HEK293T (cell line): ENCODE results near the gene TEDC1.

Source experiments
- CTCF ChIA-PET: fragments of 350-600 bp; formaldehyde crosslinking; extraction: SDS; loops from one replicate; lab custom pipeline; 2021; ENCODE audit warnings: antibody characterized with exemption, inconsistent platforms; lab: Yijun Ruan, JAX
- POLR2A ChIA-PET: fragments of 350-600 bp; formaldehyde crosslinking; extraction: SDS; loops from one replicate; lab custom pipeline; 2020; ENCODE audit warnings: antibody characterized with exemption, inconsistent platforms; lab: Yijun Ruan, JAX
- DNase-seq: peaks from one replicate; pipeline ENCODE4 v3.0.0; 2012; ENCODE audit warnings: mixed read lengths; ENCODE audit errors: extremely low spot score
- ARNT ChIP-seq: fragments of 450-650 bp; IDR thresholded peaks from 2 replicates; pipeline ENCODE4 v1.6.1; 2017; ENCODE audit warnings: mild to moderate bottlenecking
- BHLHE40 ChIP-seq: fragments of 450-650 bp; IDR thresholded peaks from 2 replicates; pipeline ENCODE4 v1.6.1; 2016; ENCODE audit warnings: mild to moderate bottlenecking, moderate library complexity, borderline replicate concordance
- CTBP1 ChIP-seq: fragments of 450-650 bp; IDR thresholded peaks from 2 replicates; pipeline ENCODE4 v1.6.1; 2016; ENCODE audit warnings: borderline replicate concordance
- ELF4 ChIP-seq: fragments of 450-650 bp; IDR thresholded peaks from 2 replicates; pipeline ENCODE4 v1.6.1; 2017; ENCODE audit warnings: antibody characterized with exemption
- FOXA1 ChIP-seq: fragments of 450-650 bp; IDR thresholded peaks from 2 replicates; pipeline ENCODE4 v1.6.1; 2016; ENCODE audit warnings: mild to moderate bottlenecking
- FOXK2 ChIP-seq: fragments of 450-650 bp; IDR thresholded peaks from 2 replicates; pipeline ENCODE4 v1.6.1; 2016; ENCODE audit warnings: mild to moderate bottlenecking
- FOXM1 ChIP-seq: fragments of 450-650 bp; IDR thresholded peaks from 2 replicates; pipeline ENCODE4 v1.6.1; 2017; ENCODE audit warnings: mild to moderate bottlenecking, borderline replicate concordance
- HDGF ChIP-seq: fragments of 450-650 bp; IDR thresholded peaks from 2 replicates; pipeline ENCODE4 v1.6.1; 2017; ENCODE audit warnings: antibody characterized with exemption, borderline replicate concordance
- L3MBTL2 ChIP-seq: fragments of 450-650 bp; conservative IDR thresholded peaks from 2 replicates; pipeline ENCODE4 v1.6.1; 2016; ENCODE audit warnings: mild to moderate bottlenecking
- LEF1 ChIP-seq: fragments of 450-650 bp; IDR thresholded peaks from 2 replicates; pipeline ENCODE4 v1.6.1; 2017; ENCODE audit warnings: mild to moderate bottlenecking, borderline replicate concordance
- NFRKB ChIP-seq: fragments of 450-650 bp; IDR thresholded peaks from 2 replicates; pipeline ENCODE4 v1.6.1; 2016; ENCODE audit warnings: mild to moderate bottlenecking, moderate library complexity
- SP1 ChIP-seq: fragments of 450-650 bp; IDR thresholded peaks from 2 replicates; pipeline ENCODE4 v1.6.1; 2017
- SUZ12 ChIP-seq: fragments of 450-650 bp; IDR thresholded peaks from 2 replicates; pipeline ENCODE4 v1.6.1; 2016; ENCODE audit warnings: mild to moderate bottlenecking
- TARDBP ChIP-seq: fragments of 450-650 bp; IDR thresholded peaks from 2 replicates; pipeline ENCODE4 v1.6.1; 2016
- ZNF384 ChIP-seq: fragments of 450-650 bp; IDR thresholded peaks from 2 replicates; pipeline ENCODE4 v1.6.1; 2016
- TF ChIP-seq, protein P1 (sequence below): fragments of 450-650 bp; IDR thresholded peaks from 2 replicates; pipeline ENCODE4 v1.6.1; 2016

Gene TEDC1

DNA sequence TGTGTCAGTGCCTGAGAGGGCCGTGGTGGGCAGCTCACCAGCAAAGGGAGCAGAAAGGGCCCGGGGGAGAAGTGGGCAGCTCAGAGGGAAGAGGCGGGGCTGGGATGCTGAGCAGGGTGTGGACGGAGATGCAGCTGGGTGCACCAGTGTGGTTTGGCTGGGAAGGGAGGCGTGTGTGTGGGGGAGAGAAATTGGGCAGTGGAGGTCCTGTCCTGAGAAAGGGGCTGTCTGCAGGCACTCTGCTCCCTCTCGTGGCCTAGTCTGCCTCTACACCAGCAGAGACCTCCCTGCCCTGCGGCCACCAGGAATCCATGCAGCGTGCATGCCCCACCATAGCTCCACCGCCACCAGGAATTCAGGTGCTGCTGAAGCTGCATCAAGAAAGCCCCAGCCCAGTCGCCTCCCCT lies 41.7 kb downstream of the TEDC1 start:
- DNase-seq = peak; percentile 72
- TF ChIP-seq ARNT (no peak), ELF4 (no peak), HDGF (no peak), L3MBTL2 (no peak), BHLHE40 (no peak), NFRKB (no peak), ZNF384 (no peak), TARDBP (no peak), FOXM1 (no peak), LEF1 (no peak), SUZ12 (no peak), CTBP1 (no peak), SP1 (no peak), FOXK2 (no peak), FOXA1 (no peak)
- TF ChIP-seq, protein P1, sequence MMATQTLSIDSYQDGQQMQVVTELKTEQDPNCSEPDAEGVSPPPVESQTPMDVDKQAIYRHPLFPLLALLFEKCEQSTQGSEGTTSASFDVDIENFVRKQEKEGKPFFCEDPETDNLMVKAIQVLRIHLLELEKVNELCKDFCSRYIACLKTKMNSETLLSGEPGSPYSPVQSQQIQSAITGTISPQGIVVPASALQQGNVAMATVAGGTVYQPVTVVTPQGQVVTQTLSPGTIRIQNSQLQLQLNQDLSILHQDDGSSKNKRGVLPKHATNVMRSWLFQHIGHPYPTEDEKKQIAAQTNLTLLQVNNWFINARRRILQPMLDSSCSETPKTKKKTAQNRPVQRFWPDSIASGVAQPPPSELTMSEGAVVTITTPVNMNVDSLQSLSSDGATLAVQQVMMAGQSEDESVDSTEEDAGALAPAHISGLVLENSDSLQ = no peak
- CTCF ChIA-PET = interaction anchor here (1.8 to 1.9 kb wide), 3 partner anchors 43 to 162 kb away, joined by 4 to 8 read pairs (median 5); no protein-coding TSS in a partner anchor
- POLR2A ChIA-PET = no interaction called here

DNA sequence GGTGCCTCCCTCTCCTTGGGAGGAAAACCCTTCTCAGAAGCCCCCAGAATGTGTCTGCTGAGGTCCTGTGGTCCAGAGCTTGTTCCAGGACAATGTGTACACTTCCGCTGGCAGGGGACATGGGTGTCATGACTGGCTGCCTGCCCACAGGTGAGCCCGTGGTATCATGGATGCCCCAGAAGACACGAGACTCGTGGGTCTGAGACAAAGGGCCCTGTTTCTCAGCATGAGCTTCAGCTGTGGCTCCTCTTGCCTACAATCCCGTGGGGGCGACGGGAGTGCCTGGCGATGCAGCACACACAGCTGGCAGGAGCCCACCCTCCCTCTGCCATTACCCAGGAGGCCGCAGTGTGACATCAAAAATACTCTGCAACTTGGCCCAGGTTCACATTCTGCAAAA lies 42.3 kb downstream of the TEDC1 start:
- DNase-seq = no peak
- ChIA-PET POLR2A (no interaction called here), CTCF (interaction anchor here (1.8 to 1.9 kb wide), 3 partner anchors 43 to 163 kb away, joined by 4 to 8 read pairs (median 5); no protein-coding TSS in a partner anchor)
- TF ChIP-seq, protein P1 = no peak
- no peak for TF ChIP-seq ARNT
- TF ChIP-seq ZNF384 = no peak
- TF ChIP-seq ELF4 = no peak
- no peak for TF ChIP-seq SUZ12
- no peak for TF ChIP-seq L3MBTL2
- TF ChIP-seq CTBP1 = no peak
- TF ChIP-seq BHLHE40 = no peak
- TF ChIP-seq FOXK2 = no peak
- no peak for TF ChIP-seq TARDBP
- TF ChIP-seq FOXM1 = no peak
- TF ChIP-seq NFRKB = no peak
- TF ChIP-seq FOXA1 = no peak
- no peak for TF ChIP-seq SP1
- TF ChIP-seq LEF1 = no peak
- TF ChIP-seq HDGF = no peak

DNA sequence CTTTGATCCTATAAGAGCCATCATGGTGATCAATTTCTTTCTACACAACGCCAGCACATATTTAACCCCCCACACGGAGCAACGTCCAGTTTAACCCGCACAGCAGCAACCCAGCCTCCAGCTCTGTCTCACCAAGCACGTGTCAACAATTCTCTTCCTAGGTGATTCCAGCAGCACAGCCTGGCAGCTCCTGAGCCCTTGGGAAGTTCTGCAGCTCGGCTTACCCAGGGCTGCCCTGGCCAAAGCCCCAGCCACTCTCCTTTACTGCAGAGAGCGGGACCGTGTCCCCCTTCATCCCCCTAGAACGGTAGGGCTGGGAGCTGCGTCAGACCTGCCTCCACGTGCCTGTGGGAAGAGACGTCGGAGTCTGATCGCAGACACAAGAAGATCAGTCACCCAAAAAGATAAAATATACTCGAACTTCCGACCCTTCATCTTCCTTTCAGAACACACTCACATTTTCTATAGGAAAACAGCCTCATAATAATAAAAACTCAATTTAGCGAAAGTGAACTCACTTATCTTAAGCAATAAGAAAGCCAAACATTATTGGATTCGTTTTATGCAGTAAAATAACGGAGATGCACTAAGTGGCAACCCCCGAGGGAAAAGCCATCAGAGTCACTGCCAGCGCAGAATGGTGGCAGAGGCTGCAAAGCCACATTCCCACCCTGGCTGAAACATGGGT lies 42.9 kb downstream of the TEDC1 start:
- no peak for DNase-seq
- TF ChIP-seq SUZ12 (no peak), ARNT (no peak), FOXA1 (no peak), ZNF384 (no peak), SP1 (no peak), BHLHE40 (no peak), FOXK2 (no peak), NFRKB (no peak), ELF4 (no peak), TARDBP (no peak), CTBP1 (no peak), LEF1 (no peak), FOXM1 (no peak), L3MBTL2 (no peak), HDGF (no peak)
- TF ChIP-seq, protein P1 = no peak
- POLR2A ChIA-PET = no interaction called here
- CTCF ChIA-PET = interaction anchor here (1.8 kb wide), 2 partner anchors 53 to 163 kb away, joined by 5 to 8 read pairs; no protein-coding TSS in a partner anchor

DNA sequence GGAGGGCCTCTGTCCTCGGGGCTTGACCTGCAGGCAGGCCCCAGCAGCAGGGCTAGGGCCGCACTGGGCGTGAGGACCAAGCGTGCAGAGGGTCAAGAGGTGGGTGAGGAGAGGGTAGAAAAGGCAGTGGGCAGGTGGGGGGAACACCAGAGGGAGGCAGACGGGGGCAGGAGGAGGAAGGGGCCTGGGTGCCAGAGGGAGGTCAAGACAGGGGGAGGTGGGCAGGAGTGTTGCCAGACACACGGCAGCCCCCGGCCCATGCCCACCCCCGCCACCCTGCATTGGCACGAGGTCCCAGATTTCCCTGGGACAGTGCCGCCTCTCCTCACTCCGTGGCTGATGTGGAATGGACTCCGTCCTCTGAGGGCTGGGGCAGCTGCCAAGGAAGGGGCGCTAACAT lies 43.5 kb downstream of the TEDC1 start:
- DNase-seq = no peak
- POLR2A ChIA-PET = no interaction called here
- CTCF ChIA-PET = no interaction called here
- TF ChIP-seq SP1 (no peak), FOXA1 (no peak)

DNA sequence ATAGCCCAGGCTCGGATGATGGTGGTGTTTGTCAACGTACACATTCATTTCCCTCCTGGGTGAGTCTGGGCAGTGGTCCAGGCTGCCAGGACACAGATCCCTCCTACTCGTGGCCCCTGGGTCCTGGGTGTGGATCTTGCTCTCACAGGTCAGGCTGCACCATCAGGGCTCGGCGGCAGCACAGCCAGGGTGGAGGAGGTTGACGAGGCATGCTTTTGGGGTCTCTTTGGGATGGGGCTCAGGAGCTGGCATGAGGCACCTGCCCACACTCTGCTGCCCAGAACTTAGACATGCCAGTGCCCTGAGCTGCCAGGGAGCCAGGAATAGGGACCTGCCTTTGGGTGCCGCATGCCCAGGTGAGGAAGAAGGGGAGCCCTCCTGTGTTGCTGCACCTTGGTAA lies 45.0 kb downstream of the TEDC1 start:
- TF ChIP-seq CTBP1 (no peak), FOXK2 (no peak), FOXM1 (no peak)
- DNase-seq = no peak
- POLR2A ChIA-PET = no interaction called here
- CTCF ChIA-PET = no interaction called here
